HCT116 (cell line): Measurements from ENCODE around the gene DRAXIN. TPM values are rescaled to one million over a fixed set of nuclear protein-coding genes. Genes with fewer than 3 reads are reported as not detected.
A peak's percentile ranks its signal among the peaks of the same experiment; 100 is the strongest.

Source experiments
- ATAC-seq: fragments of 200-7000 bp; cut with Tn5 transposase; 2 replicates; pipeline ENCODE4 v1.9.1; 2020; ENCODE audit warnings: mild to moderate bottlenecking, moderate library complexity
- BruUV-seq: library from RNA; stranded (reverse); fragments of 400-500 nt; replicated peaks from 2 replicates; lab custom pipeline; 2021; lab: Mats Ljungman, UMichigan
- CTCF ChIA-PET: fragments of 300-600 bp; sonication (Branson Sonifier 250); formaldehyde crosslinking; loops from one replicate; lab custom pipeline; 2021; ENCODE audit warnings: antibody characterized with exemption; lab: Charles Lee
- POLR2A ChIA-PET: fragments of 300-600, 350-600 bp; sonication (Branson Sonifier 250); formaldehyde crosslinking; loops from one replicate; lab custom pipeline; 2021; ENCODE audit warnings: antibody characterized with exemption; lab: Charles Lee
- RAD21 ChIA-PET, 2 experiments: fragments of 300-600 bp; sonication (Branson Sonifier 250); formaldehyde crosslinking; loops; one replicate each; lab custom pipeline; 2023; ENCODE audit warnings: low total read pairs in 2 of 2; ENCODE audit not compliant: uncharacterized antibody in 2 of 2, unreplicated experiment in 2 of 2, low non-redundant PET in 1 of 2; lab: Charles Lee
- DNase-seq: peaks from one replicate; pipeline ENCODE4 v3.0.0-alpha.2; 2010; ENCODE audit warnings: low read depth, low spot score
- H2AFZ ChIP-seq: fragments of 200-600 bp; shearing (Covaris generic), sonication (generic); 2 replicates; pipeline ENCODE4 v1.6.1; 2017; ENCODE audit warnings: low read depth, mixed run types, mixed read lengths, antibody characterized with exemption, low read length; ENCODE audit not compliant: poor library complexity, severe bottlenecking
- H3K27ac ChIP-seq: 2 replicates; pipeline ENCODE4 v1.5.1; 2012; ENCODE audit warnings: low read depth, low read length
- H3K27me3 ChIP-seq: fragments of 200-600 bp; sonication (generic); 2 replicates; pipeline ENCODE4 v1.6.1; 2016; ENCODE audit warnings: mixed run types, low read length, mixed read lengths; ENCODE audit not compliant: insufficient read depth
- H3K36me3 ChIP-seq, 2 experiments: fragments of 200-500 bp in 1 of 2; fragments of 200-600 bp in 1 of 2; sonication (Bioruptor generic) in 1 of 2; sonication (generic) in 1 of 2; 2 replicates each; pipeline versions ENCODE4 v1.5.1 to v1.6.1; 2014 to 2016; ENCODE audit warnings: low read length in 2 of 2, inconsistent platforms in 1 of 2, mixed read lengths in 1 of 2, mixed run types in 1 of 2; ENCODE audit not compliant: insufficient read depth in 2 of 2, control insufficient read depth in 1 of 2
- H3K4me1 ChIP-seq, 2 experiments: fragments of 200-600 bp in 1 of 2; sonication (generic) in 1 of 2; 2 replicates each; pipeline versions ENCODE4 v1.5.1 to v1.6.1; 2012 to 2017; ENCODE audit warnings: low read length in 2 of 2, inconsistent platforms in 1 of 2, mild to moderate bottlenecking in 1 of 2, mixed read lengths in 1 of 2, mixed run types in 1 of 2, moderate library complexity in 1 of 2; ENCODE audit not compliant: insufficient read depth in 2 of 2, control insufficient read depth in 1 of 2
- H3K4me2 ChIP-seq: fragments of 200-600 bp; sonication (generic); 2 replicates; pipeline ENCODE4 v1.6.1; 2017; ENCODE audit warnings: mixed run types, low read length, mixed read lengths
- H3K4me3 ChIP-seq, 2 experiments: fragments of 200-600 bp in 1 of 2; sonication (generic) in 1 of 2; replicated peaks in 1 of 2; 2 replicates each; pipeline ENCODE4 v1.5.1; 2011 to 2016; ENCODE audit warnings: low read length in 2 of 2, control low read depth in 1 of 2, low read depth in 1 of 2, mild to moderate bottlenecking in 1 of 2, mixed read lengths in 1 of 2, mixed run types in 1 of 2
- H3K79me2 ChIP-seq: fragments of 200-600 bp; sonication (generic); 2 replicates; pipeline ENCODE4 v1.6.1; 2017; ENCODE audit warnings: mild to moderate bottlenecking, mixed run types, low read length, moderate library complexity, mixed read lengths; ENCODE audit not compliant: insufficient read depth
- H3K9ac ChIP-seq: fragments of 200-600 bp; sonication (generic); 2 replicates; pipeline ENCODE4 v1.6.1; 2016; ENCODE audit warnings: low read length, mixed read lengths
- H3K9me2 ChIP-seq: fragments of 200-600 bp; sonication (generic), shearing (Covaris generic); 2 replicates; pipeline ENCODE4 v1.6.1; 2017; ENCODE audit warnings: mixed run types, mild to moderate bottlenecking, moderate library complexity; ENCODE audit not compliant: insufficient read depth
- H3K9me3 ChIP-seq, 2 experiments: fragments of 200-500 bp in 1 of 2; fragments of 200-600 bp in 1 of 2; sonication (Bioruptor generic) in 1 of 2; sonication (generic) in 1 of 2; 2 replicates each; pipeline ENCODE4 v1.6.1; 2014 to 2017; ENCODE audit warnings: low read length in 2 of 2, mixed read lengths in 2 of 2, inconsistent platforms in 1 of 2, low read depth in 1 of 2, mild to moderate bottlenecking in 1 of 2, mixed run types in 1 of 2, moderate library complexity in 1 of 2; ENCODE audit not compliant: control insufficient read depth in 1 of 2, insufficient read depth in 1 of 2
- H4K20me1 ChIP-seq: fragments of 200-600 bp; sonication (generic), shearing (Covaris generic); 2 replicates; pipeline ENCODE4 v1.6.1; 2017; ENCODE audit warnings: mixed run types, mild to moderate bottlenecking, moderate library complexity; ENCODE audit not compliant: insufficient read depth
- CEBPB ChIP-seq: IDR thresholded peaks from 2 replicates; pipeline ENCODE4 v1.6.1; 2012; ENCODE audit warnings: low read depth
- EGR1 ChIP-seq: IDR thresholded peaks from 2 replicates; pipeline ENCODE4 v1.6.1; 2012; ENCODE audit warnings: low read depth
- EZH2phosphoT487 ChIP-seq: fragments of 200-600 bp; IDR thresholded peaks from 2 replicates; pipeline ENCODE4 v1.6.1; 2018; ENCODE audit warnings: antibody characterized with exemption, borderline replicate concordance
- FOSL1 ChIP-seq: IDR thresholded peaks from 2 replicates; pipeline ENCODE4 v1.6.1; 2012; ENCODE audit warnings: low read depth
- POLR2A ChIP-seq: IDR thresholded peaks from 2 replicates; pipeline ENCODE4 v1.7.0; 2011; ENCODE audit warnings: borderline replicate concordance; ENCODE audit not compliant: insufficient read depth, insufficient read length; ENCODE audit errors: extremely low read depth
- RAD21 ChIP-seq: IDR thresholded peaks from 2 replicates; pipeline ENCODE4 v1.6.1; 2012; ENCODE audit warnings: low read depth, mild to moderate bottlenecking
- SIN3A ChIP-seq: IDR thresholded peaks from 2 replicates; pipeline ENCODE4 v1.6.1; 2012; ENCODE audit warnings: low read depth
- SP1 ChIP-seq: IDR thresholded peaks from 2 replicates; pipeline ENCODE4 v1.6.1; 2012; ENCODE audit warnings: low read depth
- SRF ChIP-seq: IDR thresholded peaks from 2 replicates; pipeline ENCODE4 v1.6.1; 2012; ENCODE audit warnings: low read depth
- TCF7L2 ChIP-seq: IDR thresholded peaks from 2 replicates; pipeline ENCODE4 v1.7.0; 2011; ENCODE audit warnings: borderline replicate concordance, inconsistent platforms; ENCODE audit not compliant: insufficient read depth, insufficient read length; ENCODE audit errors: extremely low read depth
- ZNF274 ChIP-seq: fragments of 200-500 bp; sonication (Bioruptor generic); IDR thresholded peaks from 2 replicates; pipeline ENCODE4 v1.6.1; 2014; ENCODE audit warnings: mild to moderate bottlenecking, low read depth, low read length, inconsistent platforms
- intact Hi-C: fragments of 100-400 bp; cut with micrococcal nuclease; formaldehyde crosslinking; loops from 2 replicates; pipeline ENCODE4 v1.10.0; 2022
- total RNA-seq: library from RNA; stranded (reverse); gene quantifications from one replicate; pipeline ENCODE4 v1.2.1, GENCODE V29; 2021; ENCODE audit not compliant: unreplicated experiment
- TF ChIP-seq, protein P1 (sequence below), 3 experiments: fragments of 200-600 bp in 1 of 3; sonication (generic) in 1 of 3; IDR thresholded peaks in 2 of 3; conservative IDR thresholded peaks in 1 of 3; 2 replicates each; pipeline ENCODE4 v1.5.1; 2012 to 2017; ENCODE audit warnings: low read depth in 2 of 3, low read length in 2 of 3, antibody characterized with exemption in 1 of 3, borderline replicate concordance in 1 of 3, control low read depth in 1 of 3, mild to moderate bottlenecking in 1 of 3, mixed read lengths in 1 of 3, mixed run types in 1 of 3, moderate library complexity in 1 of 3; ENCODE audit not compliant: insufficient read depth in 1 of 3
- TF ChIP-seq, protein P2 (sequence below): IDR thresholded peaks from 2 replicates; pipeline ENCODE4 v1.6.1; 2012

Gene DRAXIN
- total RNA-seq, 1 experiment from 2014 or later: 0.47 TPM

DNA sequence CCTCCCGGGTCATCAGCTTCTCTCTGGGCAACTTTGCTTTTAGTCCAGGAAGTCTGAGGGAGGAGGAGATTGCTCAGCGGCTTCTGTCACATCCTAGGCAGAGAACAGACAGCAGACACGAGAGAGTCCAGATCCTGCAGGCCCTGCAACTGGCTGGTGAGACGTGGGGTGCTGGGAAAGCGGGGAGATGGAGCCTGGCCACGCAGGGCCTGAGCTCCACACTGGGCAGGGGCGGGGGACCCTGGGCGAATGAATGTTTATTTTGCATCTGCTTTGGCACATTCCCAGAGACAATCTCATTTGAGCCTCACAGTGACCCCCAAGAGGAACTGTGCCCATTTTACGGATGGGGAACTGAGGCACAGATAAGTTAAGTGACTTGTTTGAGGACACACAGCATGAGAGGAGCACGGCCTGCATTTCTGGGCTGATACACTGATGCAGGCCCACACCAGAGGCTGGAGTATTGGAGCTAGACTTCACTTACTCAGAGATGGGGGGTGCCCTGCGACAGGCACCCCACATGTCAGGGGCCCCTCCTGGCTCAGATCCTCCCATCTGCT, 80.1 kb downstream of the DRAXIN start (continued):
- TF ChIP-seq, protein P1, sequence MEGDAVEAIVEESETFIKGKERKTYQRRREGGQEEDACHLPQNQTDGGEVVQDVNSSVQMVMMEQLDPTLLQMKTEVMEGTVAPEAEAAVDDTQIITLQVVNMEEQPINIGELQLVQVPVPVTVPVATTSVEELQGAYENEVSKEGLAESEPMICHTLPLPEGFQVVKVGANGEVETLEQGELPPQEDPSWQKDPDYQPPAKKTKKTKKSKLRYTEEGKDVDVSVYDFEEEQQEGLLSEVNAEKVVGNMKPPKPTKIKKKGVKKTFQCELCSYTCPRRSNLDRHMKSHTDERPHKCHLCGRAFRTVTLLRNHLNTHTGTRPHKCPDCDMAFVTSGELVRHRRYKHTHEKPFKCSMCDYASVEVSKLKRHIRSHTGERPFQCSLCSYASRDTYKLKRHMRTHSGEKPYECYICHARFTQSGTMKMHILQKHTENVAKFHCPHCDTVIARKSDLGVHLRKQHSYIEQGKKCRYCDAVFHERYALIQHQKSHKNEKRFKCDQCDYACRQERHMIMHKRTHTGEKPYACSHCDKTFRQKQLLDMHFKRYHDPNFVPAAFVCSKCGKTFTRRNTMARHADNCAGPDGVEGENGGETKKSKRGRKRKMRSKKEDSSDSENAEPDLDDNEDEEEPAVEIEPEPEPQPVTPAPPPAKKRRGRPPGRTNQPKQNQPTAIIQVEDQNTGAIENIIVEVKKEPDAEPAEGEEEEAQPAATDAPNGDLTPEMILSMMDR (IDR thresholded peaks at IDR 0.05 in 2 of 3, conservative IDR thresholded peaks at IDR 0.05 in 1 of 3; ENCODE audit: borderline replicate concordance in 1 of 3, insufficient read depth in 1 of 3, low read depth in 2 of 3, low read length in 2 of 3): no peak
- no peak for TF ChIP-seq FOSL1
- TF ChIP-seq EZH2phosphoT487: no peak

DNA sequence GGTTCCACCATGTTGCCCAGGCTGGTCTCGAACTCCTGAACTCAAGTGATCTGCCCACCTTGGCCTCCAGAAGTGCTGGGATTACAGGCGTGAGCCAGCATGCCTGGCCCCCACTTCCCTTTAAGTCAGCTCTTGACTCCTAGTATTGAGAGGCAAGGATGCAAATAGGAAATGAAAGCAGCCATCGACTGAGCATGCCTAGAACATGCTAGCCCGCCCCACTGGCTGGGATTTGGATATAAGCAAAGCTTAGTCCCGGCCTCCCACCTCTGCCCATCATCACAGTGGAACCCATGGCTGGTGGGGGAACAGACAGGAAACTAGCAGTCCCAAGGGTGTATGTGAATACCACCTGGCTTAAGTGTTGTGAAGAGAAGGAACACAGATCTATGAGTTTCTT, 80.9 kb downstream of the DRAXIN start:
- no peaks in the 10 kb centered on the region for H3K9me2 ChIP-seq
- no peak overlapping the region for H3K27ac ChIP-seq
- H3K9me3 ChIP-seq: no peaks in the 10 kb centered on the region
- TF ChIP-seq, protein P2, sequence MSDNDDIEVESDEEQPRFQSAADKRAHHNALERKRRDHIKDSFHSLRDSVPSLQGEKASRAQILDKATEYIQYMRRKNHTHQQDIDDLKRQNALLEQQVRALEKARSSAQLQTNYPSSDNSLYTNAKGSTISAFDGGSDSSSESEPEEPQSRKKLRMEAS: no peak
- no peak overlapping the region for H3K4me2 ChIP-seq
- no peak overlapping the region for H3K4me3 ChIP-seq
- ChIA-PET RAD21 (no interaction called here), POLR2A (no interaction called here), CTCF (no interaction called here)
- H3K79me2 ChIP-seq: no peaks in the 10 kb centered on the region
- no peak overlapping the region for H2AFZ ChIP-seq
- no peaks in the 10 kb centered on the region for H4K20me1 ChIP-seq
- no TSS peak for BruUV-seq
- peaks cover 0 to 4% of the 10 kb centered on the region in 2 experiments; a peak in 1 of 4 replicates for H3K4me1 ChIP-seq
- no peaks in the 10 kb centered on the region for H3K27me3 ChIP-seq
- DNase-seq: no peak
- ATAC-seq: peak; percentile 39; the same call in 1 of the 2 replicates
- H3K9ac ChIP-seq: no peak overlapping the region
- H3K36me3 ChIP-seq: no peaks in the 10 kb centered on the region
- intact Hi-C loops: no loop called here

DNA sequence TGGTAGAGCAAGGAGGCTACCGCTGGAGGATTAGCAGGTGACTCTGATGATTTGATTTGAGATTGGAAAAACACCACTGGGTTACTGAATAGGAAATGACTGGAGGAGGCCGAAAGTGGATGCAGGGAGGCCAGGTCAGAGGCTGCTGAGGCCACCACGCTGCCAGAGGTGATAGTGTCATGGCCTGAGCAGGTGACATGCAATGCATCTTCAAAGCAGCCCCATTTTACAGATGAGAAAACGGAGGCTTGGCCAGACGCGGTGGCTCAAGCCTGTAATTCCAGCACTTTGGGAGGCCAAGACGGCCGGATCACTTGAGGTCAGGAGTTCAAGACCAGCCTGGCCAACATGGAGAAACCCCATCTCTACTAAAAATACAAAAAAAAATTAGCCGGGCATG, 83.2 kb downstream of the DRAXIN start:
- intact Hi-C loops: no loop called here
- Histone ChIP-seq H3K9ac (no peak overlapping the region), H3K4me1 (no peaks in the 10 kb centered on the region), H3K9me2 (no peaks in the 10 kb centered on the region), H3K27ac (no peak overlapping the region), H3K4me3 (no peak overlapping the region), H3K4me2 (no peak overlapping the region), H4K20me1 (no peaks in the 10 kb centered on the region), H3K9me3 (no peaks in the 10 kb centered on the region), H2AFZ (no peak overlapping the region), H3K79me2 (no peaks in the 10 kb centered on the region), H3K36me3 (no peaks in the 10 kb centered on the region), H3K27me3 (no peaks in the 10 kb centered on the region)
- BruUV-seq: no TSS peak
- ChIA-PET CTCF (no interaction called here), POLR2A (no interaction called here), RAD21 (no interaction called here)
- DNase-seq (no peak), ATAC-seq (no peak)
- TF ChIP-seq, protein P2: no peak
- TF ChIP-seq CEBPB (no peak), SP1 (no peak), RAD21 (no peak), EGR1 (no peak), SIN3A (no peak), ZNF274 (no peak), TCF7L2 (no peak), POLR2A (no peak), SRF (no peak)
